Ishikawa (cell line): Measurements from ENCODE around the gene POMGNT1.

Experiments used
- CEBPB ChIP-seq: IDR thresholded peaks from 2 replicates; pipeline ENCODE4 v1.6.1; 2012
- CREB1 ChIP-seq: IDR thresholded peaks from 2 replicates; pipeline ENCODE4 v1.6.1; 2012; ENCODE audit warnings: low read depth
- EGR1 ChIP-seq: IDR thresholded peaks from 2 replicates; pipeline ENCODE4 v1.6.1; 2012
- EP300 ChIP-seq: IDR thresholded peaks from 2 replicates; pipeline ENCODE4 v1.6.1; 2012; ENCODE audit warnings: borderline replicate concordance
- FOXM1 ChIP-seq: IDR thresholded peaks from 2 replicates; pipeline ENCODE4 v1.6.1; 2012; ENCODE audit warnings: low read depth, borderline replicate concordance
- NFIC ChIP-seq: IDR thresholded peaks from 2 replicates; pipeline ENCODE4 v1.6.1; 2012
- RAD21 ChIP-seq: IDR thresholded peaks from 2 replicates; pipeline ENCODE4 v1.6.1; 2012; ENCODE audit warnings: low read depth
- TAF1 ChIP-seq: IDR thresholded peaks from 2 replicates; pipeline ENCODE4 v1.6.1; 2012; ENCODE audit warnings: low read depth, mild to moderate bottlenecking
- TCF12 ChIP-seq: IDR thresholded peaks from 2 replicates; pipeline ENCODE4 v1.6.1; 2012; ENCODE audit warnings: low read depth
- TEAD4 ChIP-seq: IDR thresholded peaks from 2 replicates; pipeline ENCODE4 v1.6.1; 2012
- YY1 ChIP-seq: IDR thresholded peaks from 2 replicates; pipeline ENCODE4 v1.6.1; 2012; ENCODE audit warnings: low read depth
- ZBTB7A ChIP-seq: IDR thresholded peaks from 2 replicates; pipeline ENCODE4 v1.6.1; 2012; ENCODE audit warnings: low read depth
- TF ChIP-seq, protein P1 (sequence below): IDR thresholded peaks from 2 replicates; pipeline ENCODE4 v1.6.1; 2012
- TF ChIP-seq, protein P2 (sequence below): IDR thresholded peaks from 2 replicates; pipeline ENCODE4 v1.6.1; 2012
- TF ChIP-seq, protein P3 (sequence below): IDR thresholded peaks from 2 replicates; pipeline ENCODE4 v1.6.1; 2012; ENCODE audit warnings: low read depth, mild to moderate bottlenecking

POMGNT1 gene

DNA sequence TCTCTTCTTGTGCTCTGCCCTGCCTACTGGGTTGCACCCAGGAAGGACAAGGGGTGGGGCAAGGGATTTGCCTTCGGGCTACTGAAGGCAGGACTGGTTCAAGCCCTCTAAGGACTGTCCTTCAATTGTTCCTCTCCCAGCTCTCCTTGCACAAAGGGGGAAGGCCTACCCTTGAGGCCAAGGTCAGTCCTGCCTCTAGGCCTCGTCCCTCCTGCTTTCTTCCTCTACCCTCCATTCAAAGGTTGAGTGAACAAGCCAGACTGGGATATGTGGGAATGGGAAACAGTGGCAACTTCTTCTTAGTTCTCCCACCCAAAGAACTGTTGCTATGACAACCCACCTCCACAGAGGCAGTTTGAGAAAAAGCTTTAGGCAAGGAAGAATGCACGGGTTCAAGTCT is 7.6 kb upstream of the POMGNT1 start:
- TF ChIP-seq EP300 (no peak), EGR1 (no peak), CEBPB (no peak), YY1 (no peak), ZBTB7A (no peak), TCF12 (no peak), TEAD4 (no peak), TAF1 (no peak), CREB1 (no peak), NFIC (no peak), RAD21 (no peak), FOXM1 (no peak)
- TF ChIP-seq, protein P1, sequence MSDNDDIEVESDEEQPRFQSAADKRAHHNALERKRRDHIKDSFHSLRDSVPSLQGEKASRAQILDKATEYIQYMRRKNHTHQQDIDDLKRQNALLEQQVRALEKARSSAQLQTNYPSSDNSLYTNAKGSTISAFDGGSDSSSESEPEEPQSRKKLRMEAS = no peak
- TF ChIP-seq, protein P2, sequence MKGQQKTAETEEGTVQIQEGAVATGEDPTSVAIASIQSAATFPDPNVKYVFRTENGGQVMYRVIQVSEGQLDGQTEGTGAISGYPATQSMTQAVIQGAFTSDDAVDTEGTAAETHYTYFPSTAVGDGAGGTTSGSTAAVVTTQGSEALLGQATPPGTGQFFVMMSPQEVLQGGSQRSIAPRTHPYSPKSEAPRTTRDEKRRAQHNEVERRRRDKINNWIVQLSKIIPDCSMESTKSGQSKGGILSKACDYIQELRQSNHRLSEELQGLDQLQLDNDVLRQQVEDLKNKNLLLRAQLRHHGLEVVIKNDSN = no peak
- TF ChIP-seq, protein P3, sequence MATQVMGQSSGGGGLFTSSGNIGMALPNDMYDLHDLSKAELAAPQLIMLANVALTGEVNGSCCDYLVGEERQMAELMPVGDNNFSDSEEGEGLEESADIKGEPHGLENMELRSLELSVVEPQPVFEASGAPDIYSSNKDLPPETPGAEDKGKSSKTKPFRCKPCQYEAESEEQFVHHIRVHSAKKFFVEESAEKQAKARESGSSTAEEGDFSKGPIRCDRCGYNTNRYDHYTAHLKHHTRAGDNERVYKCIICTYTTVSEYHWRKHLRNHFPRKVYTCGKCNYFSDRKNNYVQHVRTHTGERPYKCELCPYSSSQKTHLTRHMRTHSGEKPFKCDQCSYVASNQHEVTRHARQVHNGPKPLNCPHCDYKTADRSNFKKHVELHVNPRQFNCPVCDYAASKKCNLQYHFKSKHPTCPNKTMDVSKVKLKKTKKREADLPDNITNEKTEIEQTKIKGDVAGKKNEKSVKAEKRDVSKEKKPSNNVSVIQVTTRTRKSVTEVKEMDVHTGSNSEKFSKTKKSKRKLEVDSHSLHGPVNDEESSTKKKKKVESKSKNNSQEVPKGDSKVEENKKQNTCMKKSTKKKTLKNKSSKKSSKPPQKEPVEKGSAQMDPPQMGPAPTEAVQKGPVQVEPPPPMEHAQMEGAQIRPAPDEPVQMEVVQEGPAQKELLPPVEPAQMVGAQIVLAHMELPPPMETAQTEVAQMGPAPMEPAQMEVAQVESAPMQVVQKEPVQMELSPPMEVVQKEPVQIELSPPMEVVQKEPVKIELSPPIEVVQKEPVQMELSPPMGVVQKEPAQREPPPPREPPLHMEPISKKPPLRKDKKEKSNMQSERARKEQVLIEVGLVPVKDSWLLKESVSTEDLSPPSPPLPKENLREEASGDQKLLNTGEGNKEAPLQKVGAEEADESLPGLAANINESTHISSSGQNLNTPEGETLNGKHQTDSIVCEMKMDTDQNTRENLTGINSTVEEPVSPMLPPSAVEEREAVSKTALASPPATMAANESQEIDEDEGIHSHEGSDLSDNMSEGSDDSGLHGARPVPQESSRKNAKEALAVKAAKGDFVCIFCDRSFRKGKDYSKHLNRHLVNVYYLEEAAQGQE = no peak

DNA sequence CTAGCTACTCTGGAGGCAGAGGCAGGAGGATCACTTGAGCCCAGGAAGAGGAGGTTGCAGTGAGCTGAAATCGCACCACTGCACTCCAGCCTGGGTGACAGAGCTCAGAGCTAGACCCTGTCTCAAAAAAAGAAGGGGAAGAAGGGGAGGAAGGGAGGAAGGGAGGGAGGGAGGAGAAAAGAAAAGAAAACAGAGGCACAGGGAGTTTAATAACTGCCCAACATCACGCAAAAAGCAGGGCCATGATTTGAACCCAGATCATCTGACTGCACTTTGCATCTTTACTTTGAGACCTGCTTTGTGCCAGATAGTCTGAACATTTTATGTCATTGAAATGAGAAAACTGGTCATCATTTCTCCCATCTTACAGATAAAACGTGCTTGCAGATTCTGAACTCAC is 6.9 kb upstream of the POMGNT1 start:
- TF ChIP-seq, protein P3 = no peak
- TF ChIP-seq CREB1 = no peak
- no peak for TF ChIP-seq TAF1
- TF ChIP-seq NFIC = no peak
- TF ChIP-seq, protein P2 = no peak
- no peak for TF ChIP-seq YY1
- TF ChIP-seq FOXM1 = no peak
- no peak for TF ChIP-seq TEAD4
- no peak for TF ChIP-seq RAD21

DNA sequence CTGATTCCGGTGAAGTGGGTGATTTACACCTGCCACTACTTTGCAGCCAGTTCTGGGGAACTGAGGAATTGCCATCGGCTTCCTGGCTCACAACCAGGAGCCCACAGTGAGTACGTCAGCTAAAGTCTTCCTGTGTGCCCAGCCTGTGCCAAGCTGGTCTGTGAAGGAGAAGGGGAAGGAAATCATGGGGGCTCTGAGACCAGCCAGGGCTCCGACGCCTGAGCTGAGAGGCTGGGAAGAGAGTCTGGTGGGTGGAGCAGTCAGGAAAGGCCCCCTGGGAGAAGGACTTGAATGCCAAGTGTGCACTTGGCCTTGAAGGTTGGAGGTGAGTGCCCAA is 6.1 kb upstream of the POMGNT1 start:
- TF ChIP-seq TAF1 = no peak
- TF ChIP-seq, protein P2 = no peak
- no peak for TF ChIP-seq NFIC
- TF ChIP-seq EP300 = peak; percentile 45; the same call in 1 of the 2 replicates
- no peak for TF ChIP-seq FOXM1
- TF ChIP-seq ZBTB7A = peak; percentile 61; the same call in 1 of the 2 replicates
- no peak for TF ChIP-seq CEBPB

DNA sequence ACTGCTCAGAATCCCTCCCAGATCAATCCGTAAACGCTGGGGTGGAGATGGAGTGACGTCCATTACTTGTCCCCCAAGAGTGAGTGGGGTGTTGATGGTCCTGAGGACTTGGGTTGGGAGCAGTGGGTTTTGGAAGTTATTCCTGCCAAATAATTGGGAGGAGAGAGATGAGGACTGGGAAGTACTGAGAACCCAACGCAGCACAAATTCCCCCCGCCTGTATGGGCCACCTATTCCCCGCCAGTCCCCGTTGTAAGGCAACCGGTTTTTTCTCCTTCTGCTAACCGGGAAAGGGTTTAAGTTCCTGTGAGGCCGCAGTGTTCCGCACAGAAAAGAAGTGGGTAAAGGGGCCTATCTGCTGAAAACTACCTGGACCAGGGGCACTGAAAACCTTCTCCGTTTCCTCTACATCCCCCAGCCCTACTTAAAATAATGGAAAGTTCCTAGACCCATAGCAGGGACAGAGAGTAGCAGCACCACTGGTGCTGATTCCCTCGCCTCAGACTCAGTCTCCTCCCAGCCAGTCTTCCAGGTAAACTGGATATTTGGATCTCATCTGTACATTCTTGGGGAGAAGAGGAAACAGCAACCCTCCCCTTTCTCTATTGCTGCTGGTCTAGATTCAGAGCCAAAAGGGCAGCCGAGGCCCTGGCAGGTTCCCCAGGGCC is 5.6 kb upstream of the POMGNT1 start:
- TF ChIP-seq TCF12 (0 out of 2 replicates have a peak, but pooled peaks have one; percentile 20), CREB1 (no peak), TAF1 (no peak)
- TF ChIP-seq, protein P2 = no peak
- TF ChIP-seq, protein P1 = no peak

DNA sequence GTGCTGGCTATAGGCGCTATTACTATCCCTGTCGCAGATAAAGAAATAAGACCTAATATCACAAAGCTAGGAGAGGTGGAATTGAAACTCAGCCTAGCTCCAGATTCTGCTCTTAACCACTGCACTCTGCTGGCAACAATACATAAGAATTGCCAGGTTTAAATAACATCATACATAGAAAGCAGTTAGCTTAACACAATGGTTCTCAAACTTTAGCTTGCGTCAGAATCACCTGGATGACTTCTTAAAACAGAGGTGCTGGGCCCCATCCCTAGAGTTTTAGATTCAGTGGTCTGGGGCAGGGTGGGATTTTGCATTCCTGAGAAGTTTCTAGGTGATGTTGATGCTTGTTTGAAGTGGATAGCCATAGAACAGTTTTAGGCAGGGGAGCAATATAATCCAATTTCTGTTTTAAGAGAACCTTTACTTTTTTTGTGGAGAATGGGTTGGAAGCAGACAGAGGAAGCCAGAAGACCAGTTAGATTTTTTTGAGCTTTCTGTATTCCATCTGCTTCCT is 1.1 kb upstream of the POMGNT1 start:
- TF ChIP-seq TCF12 = no peak
- no peak for TF ChIP-seq TAF1
- TF ChIP-seq CREB1 = no peak
- TF ChIP-seq, protein P3 = no peak
- TF ChIP-seq EP300 = no peak
- no peak for TF ChIP-seq EGR1
- TF ChIP-seq NFIC = no peak
- no peak for TF ChIP-seq TEAD4
- TF ChIP-seq, protein P1 = no peak
- TF ChIP-seq FOXM1 = no peak
- no peak for TF ChIP-seq CEBPB
- TF ChIP-seq YY1 = no peak
- TF ChIP-seq, protein P2 = no peak
- no peak for TF ChIP-seq RAD21
- no peak for TF ChIP-seq ZBTB7A
